Erythroblast (primary cell): ENCODE results near the gene BABAM2.

Experiments
- DNase-seq, 2 experiments: peaks; one replicate each; lab custom pipeline; 2025; lab: John Stamatoyannopoulos, UW
- GATA1 ChIP-seq: IDR thresholded peaks from 2 replicates; pipeline ENCODE4 v1.6.1; 2011; ENCODE audit warnings: low read depth, mild to moderate bottlenecking, control low read depth, low read length, moderate library complexity
- POLR2A ChIP-seq: IDR thresholded peaks from 2 replicates; pipeline ENCODE4 v1.6.1; 2011; ENCODE audit warnings: mild to moderate bottlenecking, low read length

BABAM2 gene

DNA sequence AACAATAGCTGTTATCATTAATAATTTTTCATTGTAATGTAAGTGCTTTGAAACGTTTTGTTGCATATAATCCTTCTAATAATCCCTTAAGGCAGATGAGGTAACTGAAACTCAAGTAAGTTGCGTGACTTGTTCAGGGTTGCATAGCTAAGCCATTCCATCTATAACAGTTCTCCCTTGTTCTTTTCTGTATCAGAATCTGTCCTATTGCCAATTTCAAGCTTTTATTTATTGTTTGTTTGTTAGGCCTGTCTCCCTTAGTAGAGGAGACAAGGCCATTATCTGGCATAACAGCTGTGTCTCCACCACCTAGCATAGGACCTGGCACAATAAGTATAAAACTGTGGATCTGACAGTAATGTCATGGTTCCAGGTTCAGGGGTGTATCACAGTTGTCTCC, 19.4 kb downstream of the BABAM2 start:
- TF ChIP-seq POLR2A: no peak
- TF ChIP-seq GATA1: no peak

DNA sequence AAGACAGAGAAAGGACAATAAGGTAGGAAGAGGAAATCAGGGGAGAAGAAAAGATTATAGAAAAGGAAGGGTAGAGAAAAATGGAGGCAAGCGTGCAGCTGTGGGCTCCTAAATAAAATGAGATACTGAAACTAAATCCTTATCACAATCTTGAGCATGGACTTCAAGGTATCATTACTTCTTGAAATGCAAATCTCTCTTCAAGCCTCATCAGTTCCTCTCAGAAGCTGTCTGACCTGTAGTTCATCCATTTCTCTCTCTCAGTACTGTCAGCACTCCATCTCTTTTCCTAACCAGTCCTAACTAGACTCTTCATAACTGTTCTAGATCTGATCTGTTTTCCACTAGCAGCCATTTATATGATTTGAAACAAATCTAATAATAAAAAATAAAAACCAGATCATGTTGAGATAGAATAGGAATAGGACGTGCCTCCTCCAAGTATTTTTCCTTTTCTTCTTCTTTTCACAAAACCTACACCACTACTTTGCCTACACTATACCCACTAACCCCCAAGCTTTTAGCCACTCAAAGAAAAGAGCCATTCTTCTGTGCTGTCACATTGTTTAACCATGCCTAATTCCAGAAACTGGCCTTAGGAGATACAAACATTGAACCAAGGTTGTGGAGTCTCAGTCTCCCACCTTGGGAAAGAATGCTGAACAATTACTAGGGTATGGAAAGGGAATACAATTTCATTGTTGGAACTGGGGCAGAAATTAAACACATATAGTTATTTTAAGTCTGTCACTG, 21.1 kb downstream of the BABAM2 start:
- TF ChIP-seq GATA1 (no peak), POLR2A (no peak)
- DNase-seq: no peak

More for the DNA sequence above, 19.4 kb downstream of the BABAM2 start:
- peak; percentile 13 to 67 for DNase-seq

DNA sequence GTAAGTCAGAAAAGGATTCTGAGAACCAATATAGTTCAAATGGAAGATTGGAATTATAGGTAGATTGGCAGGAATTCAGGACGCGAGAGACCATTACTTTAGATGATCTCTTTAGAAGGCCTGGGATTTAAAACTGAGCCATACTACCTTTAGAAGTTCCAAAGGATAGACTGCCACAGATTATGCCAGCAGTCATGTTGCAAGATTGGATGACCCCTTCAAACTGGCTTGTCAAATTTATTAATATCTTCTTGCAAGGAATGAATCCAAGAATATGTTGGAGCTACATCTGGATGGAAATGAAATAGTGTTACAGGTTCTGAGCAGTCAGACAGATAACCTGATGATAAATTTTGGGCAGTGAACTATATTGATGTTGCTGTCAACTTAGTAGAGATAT, 22.0 kb downstream of the BABAM2 start:
- no peak for TF ChIP-seq GATA1
- no peak for TF ChIP-seq POLR2A
- no peak for DNase-seq

DNA sequence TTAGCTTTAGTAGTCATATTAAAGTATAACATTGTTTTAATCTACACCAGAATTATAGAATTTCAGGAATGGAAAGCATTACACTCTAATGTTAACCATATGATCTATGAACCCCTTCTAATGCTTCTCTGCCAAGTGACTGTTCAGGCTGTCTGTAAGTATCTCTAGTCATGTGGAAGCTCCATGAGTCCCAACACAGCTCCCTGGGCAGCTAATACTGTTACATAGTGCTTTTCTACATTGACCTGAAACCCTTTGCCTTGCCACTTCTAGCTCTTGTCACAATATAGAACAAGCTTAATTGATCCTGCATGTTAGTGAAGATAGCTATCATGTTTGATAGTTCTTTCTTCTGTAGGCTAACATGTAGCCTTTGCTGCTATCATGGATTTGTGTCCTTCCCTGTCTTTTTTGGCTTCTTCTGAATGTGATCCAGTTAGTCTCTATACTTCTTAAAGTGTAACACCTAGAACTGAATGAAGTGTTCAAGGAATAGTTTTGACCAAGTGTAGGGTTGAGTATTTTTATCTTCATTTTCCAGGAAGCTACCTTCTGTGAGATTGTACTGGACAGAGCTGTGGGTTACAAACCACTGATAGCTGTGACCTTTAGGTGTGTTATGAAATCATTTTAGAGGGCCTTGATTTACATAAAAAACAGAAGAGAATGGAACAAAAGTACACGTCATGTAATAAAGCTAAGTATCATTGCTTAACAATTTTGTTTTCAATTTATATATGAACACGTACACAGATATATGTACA, 23.7 kb downstream of the BABAM2 start:
- DNase-seq: no peak
- TF ChIP-seq POLR2A (no peak), GATA1 (no peak)

DNA sequence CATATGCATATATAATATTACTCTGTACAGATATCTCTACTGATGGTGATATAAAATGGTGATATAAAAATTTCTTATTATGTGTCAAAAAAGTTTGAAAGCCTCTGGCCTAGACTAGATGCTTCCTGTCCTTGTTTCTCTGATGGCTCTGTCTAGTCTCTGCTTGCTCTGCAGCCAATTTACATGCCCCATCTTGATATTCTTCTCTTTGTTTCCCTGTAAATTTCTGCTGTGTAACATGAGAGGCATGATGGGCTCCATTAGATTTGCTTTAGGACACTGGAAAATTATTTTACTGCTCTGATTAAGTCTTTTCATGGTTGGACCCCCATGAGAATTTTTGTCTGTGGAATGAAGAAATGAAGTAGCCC, 24.3 kb downstream of the BABAM2 start:
- no peak for DNase-seq
- TF ChIP-seq GATA1 (no peak), POLR2A (no peak)

DNA sequence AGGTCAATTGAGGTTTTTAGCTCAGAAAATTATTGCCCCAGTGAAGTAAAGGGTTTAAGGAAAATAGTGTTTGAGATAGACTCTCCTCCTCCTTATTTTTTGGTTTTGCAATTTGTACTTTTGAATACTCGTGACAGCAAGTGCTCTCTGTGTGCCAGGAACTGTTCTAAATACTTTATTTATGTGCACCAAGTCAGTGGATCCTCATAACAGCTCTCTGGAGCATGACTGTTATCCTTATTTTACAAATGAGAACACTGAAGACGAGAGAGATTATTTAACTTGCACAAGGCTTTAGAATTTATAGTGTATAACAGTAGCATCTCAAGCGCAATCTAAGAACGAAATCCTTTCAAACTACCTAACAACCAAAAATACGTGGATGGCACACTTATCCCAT, 24.7 kb downstream of the BABAM2 start:
- no peak for TF ChIP-seq POLR2A
- no peak for TF ChIP-seq GATA1

DNA sequence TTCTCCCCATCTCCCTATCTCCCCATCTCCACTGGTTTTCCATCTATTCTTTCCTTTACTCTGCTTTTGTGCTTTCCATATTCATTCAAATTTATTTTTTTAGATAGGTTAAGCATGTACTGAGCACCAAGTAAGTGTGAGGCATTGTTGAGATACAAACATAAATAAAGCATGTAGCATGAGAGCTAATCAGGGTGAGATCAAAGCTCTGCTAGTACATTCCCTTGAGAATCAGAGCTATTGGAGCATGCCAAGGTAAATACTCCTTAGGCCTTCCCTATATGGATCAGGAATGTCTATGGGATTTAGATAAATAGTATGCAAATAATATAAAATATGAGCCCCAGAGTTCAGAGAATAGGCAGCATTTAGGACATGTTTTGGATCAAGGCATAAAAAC, 25.3 kb downstream of the BABAM2 start:
- no peak for TF ChIP-seq POLR2A
- DNase-seq: no peak

More for the DNA sequence above, 24.7 kb downstream of the BABAM2 start:
- no peak for DNase-seq

DNA sequence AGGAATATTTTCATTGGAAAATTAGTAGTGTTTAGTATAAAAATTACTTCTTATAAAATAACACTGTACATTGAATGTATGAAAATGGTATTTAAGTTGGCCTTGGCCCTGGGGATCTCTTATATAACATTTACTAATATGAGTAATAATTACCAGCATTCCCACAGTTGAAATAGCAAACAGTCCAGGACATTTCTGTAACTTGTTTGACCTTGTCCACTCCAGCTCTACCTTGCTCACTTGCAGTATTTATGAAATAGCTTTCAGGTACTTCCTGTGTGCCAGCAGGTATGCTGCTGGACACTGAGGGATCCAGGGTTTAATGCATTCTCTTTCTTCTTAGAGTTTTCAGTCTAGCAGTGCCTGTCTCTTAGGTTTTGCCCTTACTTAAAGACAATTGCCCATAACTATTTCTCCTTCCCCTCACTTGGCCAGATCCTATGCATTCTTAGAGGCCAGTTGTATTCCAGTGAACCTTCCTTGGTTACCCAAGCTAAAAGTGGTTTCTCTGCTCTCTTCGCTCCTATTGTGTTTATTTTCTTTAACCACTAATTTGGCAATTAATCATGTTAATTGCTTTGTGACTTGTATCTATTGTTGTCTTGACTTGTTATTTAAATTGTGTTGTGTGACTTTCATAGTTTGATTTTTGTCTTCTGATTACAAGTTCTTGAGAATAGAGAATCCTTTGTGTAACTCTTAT, 25.9 kb downstream of the BABAM2 start:
- DNase-seq: no peak
- TF ChIP-seq GATA1 (no peak), POLR2A (no peak)

DNA sequence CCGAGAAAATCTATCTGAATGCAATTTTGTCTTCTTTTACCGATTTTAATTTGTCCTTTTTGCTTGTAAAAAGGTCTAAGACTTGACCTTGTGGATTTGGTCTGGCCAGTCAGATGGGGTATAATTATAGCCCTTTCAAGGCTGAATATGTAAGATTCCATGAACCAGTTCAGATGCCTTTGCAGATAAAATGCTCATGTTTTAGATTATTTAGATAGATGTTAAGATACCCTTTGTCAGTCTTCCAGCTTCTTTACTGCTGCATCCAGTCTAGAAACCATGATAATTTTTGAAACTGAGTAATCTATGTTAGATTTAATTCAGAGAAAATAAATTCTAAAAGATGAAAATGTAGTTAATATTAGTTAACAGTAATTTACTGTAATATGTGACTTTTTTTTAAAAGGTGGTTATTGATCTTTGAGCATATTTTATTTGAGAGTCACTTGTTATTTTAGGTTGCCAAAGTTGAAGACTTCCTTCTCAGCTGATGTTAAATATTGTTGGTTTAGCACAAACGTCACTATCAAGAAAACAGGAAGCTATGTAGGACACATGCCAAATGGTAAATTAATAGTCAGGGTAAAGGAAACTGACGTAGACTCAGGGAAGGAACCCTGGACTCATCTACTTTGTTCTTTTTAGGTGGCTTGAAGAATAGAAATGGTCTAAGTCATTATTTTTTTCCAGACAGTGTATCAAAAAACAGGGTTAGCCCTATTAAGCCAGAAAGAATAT, 29.8 kb downstream of the BABAM2 start:
- no peak for DNase-seq

DNA sequence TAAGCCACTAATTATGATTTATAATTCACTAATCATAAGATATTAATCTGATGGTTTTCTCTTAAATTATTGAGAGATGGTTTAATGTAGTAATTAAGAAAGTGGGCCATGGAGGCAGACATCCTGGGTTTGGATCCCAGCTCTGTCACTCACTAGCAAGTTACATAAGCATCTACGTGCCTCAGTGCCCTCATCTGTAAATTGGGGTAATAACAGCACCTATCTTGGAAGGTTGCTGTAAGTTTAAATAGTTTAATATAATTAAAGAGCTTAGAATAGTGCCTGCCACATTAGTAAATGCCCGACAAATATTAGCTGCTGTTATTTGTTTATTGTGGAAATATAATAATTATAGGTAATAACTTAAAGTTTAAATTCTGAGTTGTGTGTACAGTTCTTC, 30.9 kb downstream of the BABAM2 start:
- no peak for DNase-seq
- TF ChIP-seq POLR2A (no peak), GATA1 (no peak)

More for the DNA sequence above, 29.8 kb downstream of the BABAM2 start:
- TF ChIP-seq GATA1 (no peak), POLR2A (no peak)

DNA sequence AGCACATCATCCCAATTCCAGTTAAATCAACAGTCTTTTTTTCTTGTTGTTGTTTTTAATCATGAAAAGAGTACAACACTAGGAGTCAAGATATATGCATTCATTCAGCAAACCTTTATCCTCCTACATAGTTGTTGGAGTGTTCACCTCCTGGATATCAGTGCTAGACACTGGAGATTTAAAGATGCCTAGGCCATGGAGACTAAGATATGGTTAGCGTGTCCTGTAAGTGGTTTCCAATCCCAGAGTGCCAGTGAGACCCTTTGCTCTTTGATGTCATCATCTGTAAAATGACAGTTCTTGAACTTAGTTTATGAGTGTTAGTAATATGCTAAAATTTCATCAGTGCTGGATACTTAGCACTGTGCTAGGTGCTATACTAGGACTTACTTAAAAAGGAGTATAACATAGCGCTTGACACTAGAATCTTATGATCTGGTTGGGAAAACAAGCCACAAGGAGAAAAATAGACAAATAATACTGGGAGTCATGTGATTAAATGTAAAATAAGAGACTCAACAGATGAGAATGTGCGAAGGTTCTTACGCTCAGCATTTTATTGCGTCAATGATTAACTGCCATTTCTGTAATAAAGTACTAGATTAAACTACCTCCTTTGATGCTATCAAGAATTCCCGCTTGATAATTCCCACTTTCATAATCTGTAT, 31.5 kb downstream of the BABAM2 start:
- TF ChIP-seq GATA1 (no peak), POLR2A (no peak)
- no peak for DNase-seq

DNA sequence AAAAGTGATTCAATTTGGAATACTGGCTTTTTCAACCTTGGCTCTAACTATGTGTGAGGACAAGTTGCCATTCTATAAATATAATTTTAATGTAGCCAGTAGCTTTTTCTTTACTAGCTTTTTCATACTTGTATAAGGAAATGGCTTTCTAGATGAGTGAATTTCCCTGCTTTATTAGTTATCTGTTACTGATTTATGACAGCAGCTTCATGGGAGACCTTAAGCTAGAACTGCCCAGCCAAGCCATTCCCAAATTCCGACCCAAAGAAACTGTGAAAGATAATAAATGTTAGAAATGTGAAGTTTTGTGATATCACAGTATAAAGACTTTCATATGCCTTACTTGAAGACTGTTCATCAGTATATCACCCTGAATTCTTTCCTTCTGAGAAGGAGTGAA, 32.3 kb downstream of the BABAM2 start:
- no peak for TF ChIP-seq GATA1
- no peak for DNase-seq

DNA sequence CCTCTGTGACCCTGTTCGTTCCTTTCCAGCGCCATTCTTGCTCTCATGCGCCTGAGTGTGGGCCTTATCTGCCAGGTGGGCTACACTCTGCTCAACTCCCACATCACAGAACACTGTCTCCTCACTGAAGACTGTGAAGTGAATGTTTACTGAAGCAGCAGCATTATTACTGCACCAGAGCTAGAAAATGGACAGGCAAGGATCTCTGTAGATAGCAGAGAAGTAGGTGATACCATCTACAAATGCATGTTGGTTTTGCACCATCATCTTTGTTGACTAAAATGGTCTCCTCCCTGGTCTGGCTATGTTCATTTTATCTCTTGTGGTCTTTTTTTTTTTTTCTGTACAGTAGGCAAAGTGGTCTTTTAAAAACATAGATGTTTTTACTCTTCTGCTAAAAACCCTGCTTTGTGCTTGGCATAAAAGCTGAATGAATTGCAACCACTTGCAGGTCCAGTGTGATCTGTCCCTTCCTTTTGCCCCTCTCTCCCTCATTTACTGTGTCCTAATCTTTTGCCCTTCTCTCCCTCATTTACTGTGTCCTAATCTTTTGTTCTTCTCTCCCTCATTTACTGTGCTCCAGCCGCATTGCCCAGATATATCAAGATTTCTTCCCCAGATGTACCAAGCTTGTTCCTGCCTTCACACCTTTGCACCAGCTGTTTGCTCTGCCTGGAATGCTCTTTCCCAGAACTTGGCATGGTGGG, 35.4 kb downstream of the BABAM2 start:
- peak; percentile 51 to 77 for DNase-seq
- TF ChIP-seq GATA1: no peak
- TF ChIP-seq POLR2A: no peak
